SK-N-SH (cell line): ENCODE measurements around the gene ELK1. TPM values are rescaled to one million over a fixed set of nuclear protein-coding genes. Genes with fewer than 3 reads are reported as not detected.

Source experiments
- CTCF ChIA-PET: fragments of 300-600, 350-600 bp; formaldehyde crosslinking; extraction: SDS; loops from one replicate; lab custom pipeline; 2021; lab: Yijun Ruan, JAX
- POLR2A ChIA-PET: fragments of 350-600 bp; sonication (Branson Sonifier 250); formaldehyde crosslinking; extraction: SDS; loops from one replicate; lab custom pipeline; 2020; ENCODE audit warnings: antibody characterized with exemption, inconsistent platforms; lab: Yijun Ruan, JAX
- DNase-seq: peaks from one replicate; pipeline ENCODE4 v3.0.0; 2012
- H2AFZ ChIP-seq: fragments of 200-600 bp; sonication (generic); 2 replicates; pipeline ENCODE4 v1.8.1; 2016; ENCODE audit warnings: antibody characterized with exemption, mild to moderate bottlenecking, low read depth
- H3F3A ChIP-seq: fragments of 200-600 bp; sonication (generic); replicated peaks from 2 replicates; pipeline ENCODE3; 2016; ENCODE audit warnings: antibody characterized with exemption, mild to moderate bottlenecking; ENCODE audit not compliant: insufficient read depth
- H3K27ac ChIP-seq, 2 experiments: fragments of 200-500 bp in 1 of 2; fragments of 200-600 bp in 1 of 2; sonication (Bioruptor generic) in 1 of 2; sonication (generic), shearing (Covaris generic) in 1 of 2; 2 replicates each; pipeline versions ENCODE4 v1.5.1 to v1.6.1; 2014 to 2016; ENCODE audit warnings: low read depth in 2 of 2, inconsistent platforms in 1 of 2, low read length in 1 of 2, mild to moderate bottlenecking in 1 of 2, mixed read lengths in 1 of 2
- H3K27me3 ChIP-seq: fragments of 200-600 bp; sonication (generic), shearing (Covaris generic); 2 replicates; pipeline ENCODE4 v1.6.1; 2016; ENCODE audit warnings: mixed run types; ENCODE audit not compliant: insufficient read depth
- H3K36me3 ChIP-seq, 2 experiments: fragments of 200-500 bp in 1 of 2; fragments of 200-600 bp in 1 of 2; sonication (Bioruptor generic) in 1 of 2; sonication (generic) in 1 of 2; replicated peaks in 1 of 2; 2 replicates each; pipeline versions ENCODE3 to v1.5.1; 2014 to 2016; ENCODE audit warnings: low read length in 1 of 2, mild to moderate bottlenecking in 1 of 2; ENCODE audit not compliant: insufficient read depth in 2 of 2, control insufficient read depth in 1 of 2
- H3K4me1 ChIP-seq, 2 experiments: fragments of 200-500 bp in 1 of 2; fragments of 200-600 bp in 1 of 2; sonication (Bioruptor generic) in 1 of 2; sonication (generic), shearing (Covaris generic) in 1 of 2; 2 replicates each; pipeline versions ENCODE4 v1.5.1 to v1.6.1; 2014 to 2016; ENCODE audit warnings: low read depth in 1 of 2, low read length in 1 of 2, mixed run types in 1 of 2; ENCODE audit not compliant: insufficient read depth in 2 of 2, control insufficient read depth in 1 of 2
- H3K4me2 ChIP-seq: fragments of 200-600 bp; sonication (generic), shearing (Covaris generic); 2 replicates; pipeline ENCODE4 v1.6.1; 2017; ENCODE audit warnings: mixed run types
- H3K4me3 ChIP-seq, 2 experiments: fragments of 200-500 bp in 1 of 2; fragments of 200-600 bp in 1 of 2; sonication (Bioruptor generic) in 1 of 2; sonication (generic), shearing (Covaris generic) in 1 of 2; 2 replicates each; pipeline versions ENCODE4 v1.5.1 to v1.8.1; 2014 to 2016; ENCODE audit warnings: low read depth in 2 of 2, inconsistent platforms in 1 of 2, low read length in 1 of 2, mild to moderate bottlenecking in 1 of 2, mixed read lengths in 1 of 2, moderate library complexity in 1 of 2
- H3K79me2 ChIP-seq: fragments of 200-600 bp; sonication (generic); 2 replicates; pipeline ENCODE4 v1.8.1; 2017; ENCODE audit warnings: mild to moderate bottlenecking; ENCODE audit not compliant: insufficient read depth
- H3K9ac ChIP-seq: fragments of 200-600 bp; sonication (generic); 2 replicates; pipeline ENCODE4 v1.6.1; 2017; ENCODE audit warnings: mixed run types
- H3K9me2 ChIP-seq: fragments of 200-600 bp; sonication (generic); 2 replicates; pipeline ENCODE4 v1.6.1; 2017; ENCODE audit warnings: mixed run types
- H3K9me3 ChIP-seq: fragments of 200-600 bp; sonication (generic); 2 replicates; pipeline ENCODE4 v1.6.1; 2017; ENCODE audit warnings: mixed run types, mild to moderate bottlenecking, moderate library complexity
- H4K20me1 ChIP-seq: fragments of 200-600 bp; sonication (generic); 2 replicates; pipeline ENCODE4 v1.6.1; 2017; ENCODE audit warnings: mild to moderate bottlenecking, mixed run types; ENCODE audit not compliant: insufficient read depth
- ELF1 ChIP-seq: IDR thresholded peaks from 2 replicates; pipeline ENCODE4 v1.4.0; 2012
- FOXJ3 ChIP-seq: sonication (generic); formaldehyde crosslinking; IDR thresholded peaks from 2 replicates; pipeline ENCODE4 v1.5.1; 2020; ENCODE audit warnings: mild to moderate bottlenecking, missing genetic modification reagents
- GATA2 ChIP-seq: sonication (generic); formaldehyde crosslinking; IDR thresholded peaks from 2 replicates; pipeline ENCODE4 v1.5.0; 2020; ENCODE audit warnings: mild to moderate bottlenecking, missing genetic modification reagents
- JUND ChIP-seq: IDR thresholded peaks from 2 replicates; pipeline ENCODE4 v1.4.0; 2012
- MAX ChIP-seq: IDR thresholded peaks from 2 replicates; pipeline ENCODE4 v1.4.0; 2012; ENCODE audit warnings: low read depth
- MEF2A ChIP-seq: IDR thresholded peaks from 2 replicates; pipeline ENCODE4 v1.4.0; 2012; ENCODE audit warnings: low read depth, borderline replicate concordance
- MXI1 ChIP-seq: IDR thresholded peaks from 2 replicates; pipeline ENCODE4 v1.6.1; 2012; ENCODE audit warnings: mild to moderate bottlenecking, low read depth, low read length, improper control_type of control experiment
- NFIC ChIP-seq: IDR thresholded peaks from 2 replicates; pipeline ENCODE4 v1.4.0; 2012; ENCODE audit warnings: borderline replicate concordance
- NRF1 ChIP-seq: IDR thresholded peaks from 2 replicates; pipeline ENCODE4 v1.6.1; 2012; ENCODE audit warnings: low read depth, mild to moderate bottlenecking, low read length
- PBX3 ChIP-seq: IDR thresholded peaks from 2 replicates; pipeline ENCODE4; 2012
- POLR2AphosphoS5 ChIP-seq: IDR thresholded peaks from 2 replicates; pipeline ENCODE4 v1.6.1; 2012; ENCODE audit warnings: low read depth, low read length
- RAD21 ChIP-seq: IDR thresholded peaks from 2 replicates; pipeline ENCODE4 v1.6.1; 2012; ENCODE audit warnings: mild to moderate bottlenecking, low read length
- RCOR1 ChIP-seq: fragments of 150-350 bp; IDR thresholded peaks from 2 replicates; pipeline ENCODE4 v1.6.1; 2017; ENCODE audit warnings: antibody characterized with exemption, low read length
- REST ChIP-seq: IDR thresholded peaks from 2 replicates; pipeline ENCODE4 v1.6.1; 2012; ENCODE audit warnings: mild to moderate bottlenecking, low read depth, low read length, moderate library complexity
- SIN3A ChIP-seq: IDR thresholded peaks from 2 replicates; pipeline ENCODE4 v1.6.1; 2012; ENCODE audit warnings: low read depth, mild to moderate bottlenecking, low read length, moderate library complexity, borderline replicate concordance
- TAF1 ChIP-seq: IDR thresholded peaks from 2 replicates; pipeline ENCODE4 v1.6.1; 2012; ENCODE audit warnings: low read depth, mild to moderate bottlenecking, low read length, moderate library complexity, borderline replicate concordance
- TCF12 ChIP-seq: IDR thresholded peaks from 2 replicates; pipeline ENCODE4 v1.4.0; 2012
- TEAD4 ChIP-seq: IDR thresholded peaks from 2 replicates; pipeline ENCODE4 v1.4.0; 2012; ENCODE audit warnings: mild to moderate bottlenecking, borderline replicate concordance; ENCODE audit not compliant: insufficient read depth
- polyA plus RNA-seq, 3 experiments: library from polyadenylated mRNA; depleted of rRNA; stranded (reverse); fragments of >200 nt; gene quantifications; 2 replicates each; pipeline ENCODE4 v1.2.3, GENCODE V29; 2012
- TF ChIP-seq, protein P1 (sequence below): IDR thresholded peaks from 2 replicates; pipeline ENCODE4 v1.4.0; 2012; ENCODE audit warnings: low read depth, borderline replicate concordance

Gene ELK1
- polyA plus RNA-seq, 1 of the 3 experiments (the other 2 are of a cell fraction): 14.6 TPM

DNA sequence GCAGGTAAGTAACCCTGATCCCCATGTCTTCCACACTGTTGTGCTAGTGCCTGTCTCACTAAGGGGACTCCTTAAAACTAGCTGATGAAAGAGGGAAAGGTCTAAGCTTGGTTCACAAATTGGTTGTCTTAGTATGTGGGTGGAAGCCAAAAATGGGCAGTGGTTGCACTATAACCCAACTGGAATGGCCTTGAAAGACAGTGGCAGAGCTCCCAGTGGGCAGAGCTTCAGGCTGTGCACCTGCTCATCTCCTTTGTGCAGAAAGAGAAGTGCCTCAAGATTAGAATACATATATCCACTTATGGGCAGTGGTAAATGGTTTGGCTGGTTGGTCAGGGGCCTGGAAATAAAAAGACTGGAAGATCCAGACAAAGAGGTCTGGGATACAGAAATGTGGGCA is 37.9 kb downstream of the ELK1 start:
- TF ChIP-seq GATA2 (CRISPR knock-in tag) (no peak), RAD21 (no peak), JUND (no peak), POLR2AphosphoS5 (no peak), RCOR1 (no peak), MAX (no peak), TCF12 (no peak), REST (no peak), FOXJ3 (no peak), MEF2A (no peak), PBX3 (no peak), NFIC (no peak), NRF1 (no peak), ELF1 (no peak), TEAD4 (no peak), SIN3A (no peak), MXI1 (no peak), TAF1 (no peak)
- TF ChIP-seq, protein P1, sequence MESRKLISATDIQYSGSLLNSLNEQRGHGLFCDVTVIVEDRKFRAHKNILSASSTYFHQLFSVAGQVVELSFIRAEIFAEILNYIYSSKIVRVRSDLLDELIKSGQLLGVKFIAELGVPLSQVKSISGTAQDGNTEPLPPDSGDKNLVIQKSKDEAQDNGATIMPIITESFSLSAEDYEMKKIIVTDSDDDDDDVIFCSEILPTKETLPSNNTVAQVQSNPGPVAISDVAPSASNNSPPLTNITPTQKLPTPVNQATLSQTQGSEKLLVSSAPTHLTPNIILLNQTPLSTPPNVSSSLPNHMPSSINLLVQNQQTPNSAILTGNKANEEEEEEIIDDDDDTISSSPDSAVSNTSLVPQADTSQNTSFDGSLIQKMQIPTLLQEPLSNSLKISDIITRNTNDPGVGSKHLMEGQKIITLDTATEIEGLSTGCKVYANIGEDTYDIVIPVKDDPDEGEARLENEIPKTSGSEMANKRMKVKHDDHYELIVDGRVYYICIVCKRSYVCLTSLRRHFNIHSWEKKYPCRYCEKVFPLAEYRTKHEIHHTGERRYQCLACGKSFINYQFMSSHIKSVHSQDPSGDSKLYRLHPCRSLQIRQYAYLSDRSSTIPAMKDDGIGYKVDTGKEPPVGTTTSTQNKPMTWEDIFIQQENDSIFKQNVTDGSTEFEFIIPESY: no peak
- no peaks in the 10 kb centered on the region for H3K9me2 ChIP-seq
- H3K4me3 ChIP-seq: no peak overlapping the region
- H3K27me3 ChIP-seq: no peaks in the 10 kb centered on the region; the same call in 1 of the 2 replicates
- no peak overlapping the region for H2AFZ ChIP-seq
- H3K9ac ChIP-seq: no peak overlapping the region
- no peaks in the 10 kb centered on the region for H3K9me3 ChIP-seq
- H3K36me3 ChIP-seq: no peaks in the 10 kb centered on the region
- no peaks in the 10 kb centered on the region for H3K79me2 ChIP-seq
- POLR2A ChIA-PET: interaction anchor here (0.9 to 1.8 kb wide), 2 partner anchors 12 to 30 kb away, joined by 3 to 5 read pairs; partner anchors contain the start of gene TIMP1
- DNase-seq: no peak
- no peaks in the 10 kb centered on the region for H3K4me1 ChIP-seq
- no peak overlapping the region for H3K27ac ChIP-seq
- no peak overlapping the region for H3K4me2 ChIP-seq
- CTCF ChIA-PET: no interaction called here
- no peaks in the 10 kb centered on the region for H4K20me1 ChIP-seq
- no peaks in the 10 kb centered on the region for H3F3A ChIP-seq
